SK-N-SH (cell line): ENCODE data around the gene IMPDH1.

ENCODE experiments used
- FOXM1 ChIP-seq: IDR thresholded peaks from 2 replicates; pipeline ENCODE4 v1.4.0; 2012; ENCODE audit warnings: low read depth, mild to moderate bottlenecking
- GABPA ChIP-seq: IDR thresholded peaks from 2 replicates; pipeline ENCODE4 v1.4.0; 2012; ENCODE audit warnings: low read depth, mild to moderate bottlenecking
- POLR2AphosphoS5 ChIP-seq: IDR thresholded peaks from 2 replicates; pipeline ENCODE4 v1.6.1; 2012; ENCODE audit warnings: low read depth, low read length
- RCOR1 ChIP-seq: fragments of 150-350 bp; IDR thresholded peaks from 2 replicates; pipeline ENCODE4 v1.6.1; 2017; ENCODE audit warnings: antibody characterized with exemption, low read length
- TCF12 ChIP-seq: IDR thresholded peaks from 2 replicates; pipeline ENCODE4 v1.4.0; 2012
- YY1 ChIP-seq: IDR thresholded peaks from 2 replicates; pipeline ENCODE4 v1.4.0; 2012; ENCODE audit warnings: low read depth, mild to moderate bottlenecking
- TF ChIP-seq, protein P1 (sequence below): fragments of 200-600 bp; sonication (generic); IDR thresholded peaks from 2 replicates; pipeline ENCODE4 v1.6.1; 2017; ENCODE audit warnings: antibody characterized with exemption, mild to moderate bottlenecking, moderate library complexity
- TF ChIP-seq, protein P2 (sequence below): fragments of 150-350 bp; IDR thresholded peaks from 2 replicates; pipeline ENCODE4 v1.6.1; 2017; ENCODE audit warnings: antibody characterized with exemption, low read length, low read depth, borderline replicate concordance
- TF ChIP-seq, protein P3 (sequence below): IDR thresholded peaks from 2 replicates; pipeline ENCODE4; 2012

DNA sequence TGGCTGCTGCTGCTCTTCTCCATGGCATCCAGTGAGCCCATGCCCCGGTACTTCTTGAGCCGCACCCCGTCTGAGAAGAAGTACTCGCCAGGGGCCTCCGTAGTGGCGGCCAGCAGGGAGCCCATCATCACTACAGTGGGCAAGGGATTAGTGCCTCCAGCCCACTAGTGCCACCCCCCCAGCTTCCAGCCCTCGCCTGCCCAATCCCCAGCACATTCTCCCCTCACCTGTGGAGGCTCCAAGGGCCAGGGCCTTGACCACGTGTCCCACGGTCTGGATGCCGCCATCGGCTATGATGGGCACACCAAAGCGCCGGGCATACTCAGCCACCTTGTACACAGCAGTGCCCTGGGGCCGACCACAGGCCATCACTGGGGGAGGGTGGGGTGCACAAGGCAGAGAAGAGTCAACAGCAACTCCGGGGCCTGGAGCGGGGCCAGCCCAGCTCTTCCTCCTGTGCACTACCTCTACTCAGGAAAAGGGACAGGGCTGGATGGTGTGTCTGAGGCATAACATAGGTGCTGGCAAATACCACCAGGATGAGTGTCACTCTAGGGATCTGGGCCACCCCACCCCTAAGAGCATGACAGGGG lies 14.8 kb downstream of the IMPDH1 start:
- TF ChIP-seq YY1 (no peak), POLR2AphosphoS5 (no peak), TCF12 (no peak), FOXM1 (no peak), GABPA (no peak), RCOR1 (no peak)
- TF ChIP-seq, protein P1, sequence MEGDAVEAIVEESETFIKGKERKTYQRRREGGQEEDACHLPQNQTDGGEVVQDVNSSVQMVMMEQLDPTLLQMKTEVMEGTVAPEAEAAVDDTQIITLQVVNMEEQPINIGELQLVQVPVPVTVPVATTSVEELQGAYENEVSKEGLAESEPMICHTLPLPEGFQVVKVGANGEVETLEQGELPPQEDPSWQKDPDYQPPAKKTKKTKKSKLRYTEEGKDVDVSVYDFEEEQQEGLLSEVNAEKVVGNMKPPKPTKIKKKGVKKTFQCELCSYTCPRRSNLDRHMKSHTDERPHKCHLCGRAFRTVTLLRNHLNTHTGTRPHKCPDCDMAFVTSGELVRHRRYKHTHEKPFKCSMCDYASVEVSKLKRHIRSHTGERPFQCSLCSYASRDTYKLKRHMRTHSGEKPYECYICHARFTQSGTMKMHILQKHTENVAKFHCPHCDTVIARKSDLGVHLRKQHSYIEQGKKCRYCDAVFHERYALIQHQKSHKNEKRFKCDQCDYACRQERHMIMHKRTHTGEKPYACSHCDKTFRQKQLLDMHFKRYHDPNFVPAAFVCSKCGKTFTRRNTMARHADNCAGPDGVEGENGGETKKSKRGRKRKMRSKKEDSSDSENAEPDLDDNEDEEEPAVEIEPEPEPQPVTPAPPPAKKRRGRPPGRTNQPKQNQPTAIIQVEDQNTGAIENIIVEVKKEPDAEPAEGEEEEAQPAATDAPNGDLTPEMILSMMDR, result no peak
- TF ChIP-seq, protein P2, sequence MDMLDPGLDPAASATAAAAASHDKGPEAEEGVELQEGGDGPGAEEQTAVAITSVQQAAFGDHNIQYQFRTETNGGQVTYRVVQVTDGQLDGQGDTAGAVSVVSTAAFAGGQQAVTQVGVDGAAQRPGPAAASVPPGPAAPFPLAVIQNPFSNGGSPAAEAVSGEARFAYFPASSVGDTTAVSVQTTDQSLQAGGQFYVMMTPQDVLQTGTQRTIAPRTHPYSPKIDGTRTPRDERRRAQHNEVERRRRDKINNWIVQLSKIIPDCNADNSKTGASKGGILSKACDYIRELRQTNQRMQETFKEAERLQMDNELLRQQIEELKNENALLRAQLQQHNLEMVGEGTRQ, result no peak
- TF ChIP-seq, protein P3, sequence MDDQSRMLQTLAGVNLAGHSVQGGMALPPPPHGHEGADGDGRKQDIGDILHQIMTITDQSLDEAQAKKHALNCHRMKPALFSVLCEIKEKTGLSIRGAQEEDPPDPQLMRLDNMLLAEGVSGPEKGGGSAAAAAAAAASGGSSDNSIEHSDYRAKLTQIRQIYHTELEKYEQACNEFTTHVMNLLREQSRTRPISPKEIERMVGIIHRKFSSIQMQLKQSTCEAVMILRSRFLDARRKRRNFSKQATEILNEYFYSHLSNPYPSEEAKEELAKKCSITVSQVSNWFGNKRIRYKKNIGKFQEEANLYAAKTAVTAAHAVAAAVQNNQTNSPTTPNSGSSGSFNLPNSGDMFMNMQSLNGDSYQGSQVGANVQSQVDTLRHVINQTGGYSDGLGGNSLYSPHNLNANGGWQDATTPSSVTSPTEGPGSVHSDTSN, result no peak
